GM03348 (cell line): Measurements from ENCODE around the gene IKZF3.

Experiments
- DNase-seq: peaks from one replicate; pipeline ENCODE4 v3.0.0; 2012; ENCODE audit warnings: low spot score

IKZF3 gene

DNA sequence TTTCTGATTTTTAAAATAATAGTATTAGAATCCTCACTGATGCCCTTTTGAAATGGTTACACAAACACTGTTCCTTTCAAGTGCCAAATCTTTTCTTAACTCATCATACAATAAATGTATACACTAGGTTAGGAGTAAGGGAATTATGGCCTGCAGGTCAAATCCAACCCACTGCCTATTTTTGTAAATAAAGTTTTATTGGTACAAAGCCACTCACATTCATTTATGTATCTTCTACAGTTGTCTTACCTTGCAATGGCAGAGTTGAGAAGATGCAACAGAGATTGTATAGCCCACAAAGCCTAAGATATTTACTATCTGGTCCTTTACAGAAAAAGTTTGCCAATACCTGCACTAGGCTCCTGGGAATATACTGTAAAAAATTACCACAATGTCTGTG is 47.8 kb downstream of the IKZF3 start:
- DNase-seq: no peak

GRCh38 chr17:39814497-39814896 is 49.6 kb downstream of the IKZF3 start:
- no peak for DNase-seq

- no peak for DNase-seq
Observed at GRCh38 chr17:39813631-39814030, 50.5 kb downstream of the IKZF3 start.

- DNase-seq: no peak
Observed at GRCh38 chr17:39812466-39812865, 51.6 kb downstream of the IKZF3 start.

DNA sequence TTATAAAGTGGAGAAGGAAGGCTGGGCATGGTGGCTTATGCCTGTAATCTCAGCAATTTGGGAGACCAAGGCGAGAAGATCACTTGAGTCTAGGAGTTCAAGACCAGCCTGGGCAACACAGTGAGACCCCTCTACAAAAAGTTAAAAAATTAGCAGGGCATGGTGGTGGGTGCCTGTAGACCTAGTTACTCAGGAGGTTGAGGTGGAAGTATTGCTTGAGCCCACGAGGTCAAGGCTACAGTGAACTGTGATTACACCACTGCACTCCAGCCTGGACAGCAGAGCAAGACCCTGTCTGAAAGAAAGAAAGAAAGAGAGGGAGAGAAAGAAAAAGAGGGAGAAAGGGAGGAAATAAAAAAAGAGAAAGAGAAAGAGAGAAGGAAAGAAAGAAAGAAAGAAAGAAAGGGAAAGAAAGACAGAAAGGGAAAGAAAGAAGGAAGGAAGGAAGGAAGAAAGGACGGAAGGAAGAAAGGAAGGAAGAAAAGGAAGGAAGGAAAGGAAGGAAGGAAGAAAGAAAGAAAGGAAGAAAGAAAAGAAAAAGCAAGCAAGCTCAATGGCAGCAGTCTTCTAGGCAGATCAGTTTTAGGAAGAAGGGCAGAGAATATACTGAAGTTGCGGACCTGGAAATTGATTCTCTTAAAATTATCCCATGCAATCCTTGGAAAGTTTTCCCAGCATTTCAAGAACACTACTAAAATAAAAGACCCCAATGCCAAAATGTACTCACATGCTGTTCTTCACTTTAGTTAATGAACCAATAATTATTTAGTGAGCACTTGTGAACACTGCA is 53.0 kb downstream of the IKZF3 start:
- DNase-seq: no peak

- no peak for DNase-seq
Observed at GRCh38 chr17:39809221-39809620, 54.9 kb downstream of the IKZF3 start.

- DNase-seq: no peak
Observed at GRCh38 chr17:39808409-39808997, 55.6 kb downstream of the IKZF3 start.

DNA sequence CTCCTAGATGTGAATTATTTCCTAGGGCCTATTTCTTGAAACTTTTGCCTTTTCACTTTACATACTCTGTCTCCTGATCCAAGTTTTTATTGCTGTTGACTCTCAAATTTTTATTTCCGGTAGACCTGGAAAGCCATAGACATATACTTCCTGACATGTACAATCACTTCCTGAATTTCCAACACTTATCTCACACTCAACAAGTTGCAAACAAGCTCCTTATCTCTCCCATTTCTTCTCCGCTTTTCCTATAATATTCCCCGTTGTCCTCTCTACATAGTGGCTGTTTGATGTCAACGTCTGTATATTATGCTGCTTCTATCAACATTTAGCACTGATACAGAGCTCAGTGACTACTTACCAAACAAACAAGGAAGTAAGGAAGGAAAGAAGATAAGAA is 59.3 kb downstream of the IKZF3 start:
- DNase-seq: no peak

GRCh38 chr17:39801055-39801454 is 63.1 kb downstream of the IKZF3 start:
- no peak for DNase-seq

DNA sequence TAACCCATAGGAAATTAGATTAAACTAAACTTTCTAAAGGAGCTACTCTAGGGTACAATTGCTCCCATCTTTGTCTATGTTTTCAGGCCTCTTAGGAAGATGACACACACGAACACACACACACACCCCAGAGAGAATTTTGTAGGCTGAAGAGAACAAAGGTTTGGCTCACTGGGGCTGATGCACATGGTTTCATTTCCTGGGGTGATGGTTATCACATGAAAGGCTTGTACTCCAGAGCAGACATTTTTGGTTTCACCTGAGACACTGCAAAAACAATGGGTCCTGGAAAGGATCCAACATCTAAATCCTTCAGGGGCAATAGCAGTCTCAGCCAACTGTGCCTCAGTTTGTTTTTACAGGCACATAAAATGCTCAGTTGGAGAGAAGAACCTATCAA is 63.6 kb downstream of the IKZF3 start:
- DNase-seq: no peak

DNA sequence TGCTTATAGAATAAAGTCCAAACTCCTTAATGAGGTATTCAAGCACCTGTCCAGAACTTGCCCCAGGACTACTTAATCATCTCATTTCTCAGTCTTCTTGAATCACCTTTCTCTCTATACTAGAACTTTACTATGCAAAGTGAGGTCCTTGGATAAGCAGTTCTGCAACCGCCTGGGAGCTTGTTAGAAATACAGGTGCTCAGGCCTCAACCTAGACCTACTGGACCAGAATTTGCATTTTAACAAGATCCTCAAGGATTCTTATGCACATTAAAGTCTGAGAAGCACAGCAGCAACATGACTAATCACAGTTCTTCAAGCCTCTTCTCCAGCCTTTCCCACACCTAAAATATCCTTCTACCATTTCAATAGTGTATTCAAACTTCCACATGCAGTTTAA is 64.7 kb downstream of the IKZF3 start:
- DNase-seq: no peak

GRCh38 chr17:39794249-39794970 is 69.7 kb downstream of the IKZF3 start:
- no peak for DNase-seq

GRCh38 chr17:39793301-39793872 is 70.7 kb downstream of the IKZF3 start:
- no peak for DNase-seq

DNA sequence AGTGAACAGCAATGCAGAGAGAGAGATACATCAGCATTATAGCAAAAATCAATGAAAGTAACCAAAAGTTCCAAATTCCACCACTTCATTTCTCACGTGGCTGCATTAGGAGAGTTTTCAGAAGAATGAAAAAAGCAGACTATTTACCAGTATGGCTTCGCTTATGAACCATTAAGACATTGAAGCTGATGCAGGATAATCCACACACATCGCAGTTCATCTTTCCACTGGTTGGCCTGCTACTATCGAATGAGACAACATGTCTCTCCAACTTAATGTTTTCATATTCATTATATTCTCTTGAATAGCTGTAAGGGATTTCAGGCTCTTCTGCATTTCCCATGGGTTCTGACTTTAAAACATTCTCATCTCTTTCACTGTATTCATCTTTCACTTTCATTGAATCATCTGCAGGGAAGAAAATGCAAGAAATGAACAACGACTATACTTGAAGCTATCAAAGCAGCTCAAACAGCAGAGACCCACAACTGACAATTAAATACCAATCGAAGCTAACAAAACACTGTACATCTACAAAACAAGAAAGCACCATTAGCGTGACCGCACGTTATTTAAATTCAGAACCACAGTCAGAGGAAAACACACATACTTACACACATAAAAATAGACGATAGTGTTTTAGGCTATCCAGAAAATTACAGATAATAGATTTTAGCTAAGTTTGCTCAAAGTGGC is 71.4 kb downstream of the IKZF3 start:
- no peak for DNase-seq

GRCh38 chr17:39791111-39791992 is 72.8 kb downstream of the IKZF3 start:
- DNase-seq: no peak

- DNase-seq: no peak
Observed at GRCh38 chr17:39787743-39788484, 76.2 kb downstream of the IKZF3 start.

- no peak for DNase-seq
Observed at GRCh38 chr17:39787041-39787440, 77.1 kb downstream of the IKZF3 start.

GRCh38 chr17:39782980-39783379 is 81.1 kb downstream of the IKZF3 start:
- DNase-seq: no peak

DNA sequence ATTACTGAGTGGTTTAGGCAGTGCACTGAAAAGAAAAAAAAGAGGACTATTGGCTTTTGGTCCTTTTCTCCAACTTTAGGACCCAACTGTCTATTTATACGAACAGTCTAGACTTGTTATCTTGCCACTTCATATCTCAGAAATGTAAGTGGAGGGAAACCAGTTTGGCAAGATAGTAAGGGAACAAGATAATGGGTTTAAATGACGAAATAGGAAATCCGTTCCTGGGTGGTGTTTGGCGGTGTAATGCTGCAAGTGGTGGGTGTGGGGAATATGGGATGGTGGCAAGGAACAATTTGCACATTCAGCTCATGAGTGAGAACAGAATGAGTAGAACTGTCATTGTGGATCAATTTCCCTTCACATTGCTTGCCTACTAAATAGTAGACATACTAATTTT is 81.6 kb downstream of the IKZF3 start:
- DNase-seq: no peak

DNA sequence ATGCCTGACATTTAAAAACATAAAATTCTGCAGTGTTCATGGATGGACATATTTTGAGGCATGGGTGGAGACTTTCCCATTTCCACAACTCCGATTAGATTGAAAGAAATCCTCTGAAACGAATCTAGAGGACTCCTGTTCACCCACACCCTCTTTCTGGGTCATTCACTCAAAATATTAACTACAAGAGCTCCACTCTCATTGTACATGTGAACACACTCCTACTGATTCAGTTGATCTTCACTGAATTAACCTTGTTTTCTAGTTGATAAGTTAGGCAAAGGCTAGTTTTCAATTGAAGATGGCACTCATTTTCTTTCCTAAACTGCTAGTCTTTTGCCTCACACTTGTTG is 82.3 kb downstream of the IKZF3 start:
- no peak for DNase-seq
